Liver (tissue), 3 donors: Measurements from ENCODE around the gene TBX6.

Source experiments
- ATF3 ChIP-seq: IDR thresholded peaks from 2 replicates; pipeline ENCODE4 v1.6.1; 2016; ENCODE audit warnings: antibody characterized with exemption
- CTCF ChIP-seq: fragments of 150-350 bp; IDR thresholded peaks from 2 replicates; pipeline ENCODE4 v1.5.1; 2017; ENCODE audit warnings: improper control_type of control experiment, low read depth, low read length; ENCODE audit not compliant: missing input control
- FOXA1 ChIP-seq: IDR thresholded peaks from 2 replicates; pipeline ENCODE4 v1.6.1; 2016; ENCODE audit warnings: antibody characterized with exemption
- GABPA ChIP-seq, 2 donors: IDR thresholded peaks in 1 of 2; conservative IDR thresholded peaks in 1 of 2; 2 replicates each; pipeline ENCODE4 v1.6.1; 2016; ENCODE audit warnings: antibody characterized with exemption in 2 of 2, mild to moderate bottlenecking in 1 of 2, moderate library complexity in 1 of 2
- HNF4G ChIP-seq: IDR thresholded peaks from 2 replicates; pipeline ENCODE4 v1.6.1; 2016; ENCODE audit warnings: antibody characterized with exemption
- MAX ChIP-seq: IDR thresholded peaks from 2 replicates; pipeline ENCODE4 v1.6.1; 2016; ENCODE audit warnings: antibody characterized with exemption
- RAD21 ChIP-seq, 2 donors: IDR thresholded peaks; 2 replicates each; pipeline ENCODE4 v1.6.1; 2016; ENCODE audit warnings: antibody characterized with exemption in 2 of 2, mild to moderate bottlenecking in 2 of 2
- REST ChIP-seq: IDR thresholded peaks from 2 replicates; pipeline ENCODE4 v1.6.1; 2016; ENCODE audit warnings: antibody characterized with exemption, mild to moderate bottlenecking
- SP1 ChIP-seq: IDR thresholded peaks from 2 replicates; pipeline ENCODE4 v1.6.1; 2018; ENCODE audit warnings: antibody characterized with exemption, mild to moderate bottlenecking
- TAF1 ChIP-seq: conservative IDR thresholded peaks from 2 replicates; pipeline ENCODE4 v1.6.1; 2016; ENCODE audit warnings: antibody characterized with exemption, mild to moderate bottlenecking
- YY1 ChIP-seq: IDR thresholded peaks from 2 replicates; pipeline ENCODE4 v1.6.1; 2016; ENCODE audit warnings: antibody characterized with exemption, mild to moderate bottlenecking
- ZBTB33 ChIP-seq: IDR thresholded peaks from 2 replicates; pipeline ENCODE4 v1.6.1; 2016; ENCODE audit warnings: antibody characterized with exemption
- donor health status: healthy.
- donor health status: healthy.

- TF ChIP-seq CTCF (no peak), FOXA1 (no peak), HNF4G (no peak), ZBTB33 (no peak), GABPA (IDR thresholded peaks at IDR 0.05 in 1 of 2, conservative IDR thresholded peaks at IDR 0.05 in 1 of 2) (no peak), RAD21 (IDR thresholded peaks at IDR 0.05) (no peak), MAX (no peak), REST (no peak), TAF1 (no peak), SP1 (no peak), ATF3 (no peak), YY1 (no peak)
Measured at GRCh38 chr16:30117768-30118167, 26.0 kb upstream of the TBX6 start.
